ENCODE results near the gene CDH12.
"Not testable (repeated sequence)": the region's sequence is repeated elsewhere in the genome, so short reads cannot be mapped to it uniquely, and the experiment has no call there.

DNA sequence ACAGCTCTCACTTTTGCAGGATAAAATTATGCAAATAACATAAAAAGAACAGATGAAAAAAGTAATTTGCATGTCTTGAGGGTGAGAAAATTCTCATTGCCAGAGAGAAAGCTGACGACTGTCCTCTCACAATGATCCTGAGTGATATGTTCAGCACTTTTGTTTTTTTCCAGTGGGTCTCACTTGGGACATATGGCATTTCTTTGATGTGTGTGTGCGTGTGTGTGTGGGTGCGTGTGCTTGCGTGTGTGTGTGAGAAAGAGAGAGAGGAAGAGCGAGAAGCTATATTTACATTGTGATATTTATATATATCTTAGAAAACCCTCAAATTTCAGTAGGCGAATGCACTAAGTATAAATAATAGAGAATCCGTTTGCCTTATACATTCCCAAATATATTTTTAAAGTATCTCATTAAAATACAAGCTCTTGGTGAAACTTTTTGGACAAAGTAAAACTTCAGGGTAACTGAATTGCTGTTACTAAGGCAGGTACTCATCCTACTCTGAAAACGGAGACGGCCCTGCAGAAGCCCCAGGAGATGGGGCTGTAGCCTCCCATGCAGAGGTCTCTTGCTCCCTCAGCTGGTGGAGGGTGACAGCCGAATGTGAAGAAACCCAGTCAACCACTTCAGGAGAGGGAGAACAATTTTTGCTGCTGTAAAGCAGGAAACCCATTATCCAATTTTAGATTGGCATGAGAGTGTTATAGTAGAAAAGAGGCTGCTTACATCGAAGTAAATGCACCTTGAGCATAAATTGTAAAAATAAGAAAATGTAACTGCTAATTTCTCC lies 639.2 kb downstream of the CDH12 start:
- TF ChIP-seq, protein P1, sequence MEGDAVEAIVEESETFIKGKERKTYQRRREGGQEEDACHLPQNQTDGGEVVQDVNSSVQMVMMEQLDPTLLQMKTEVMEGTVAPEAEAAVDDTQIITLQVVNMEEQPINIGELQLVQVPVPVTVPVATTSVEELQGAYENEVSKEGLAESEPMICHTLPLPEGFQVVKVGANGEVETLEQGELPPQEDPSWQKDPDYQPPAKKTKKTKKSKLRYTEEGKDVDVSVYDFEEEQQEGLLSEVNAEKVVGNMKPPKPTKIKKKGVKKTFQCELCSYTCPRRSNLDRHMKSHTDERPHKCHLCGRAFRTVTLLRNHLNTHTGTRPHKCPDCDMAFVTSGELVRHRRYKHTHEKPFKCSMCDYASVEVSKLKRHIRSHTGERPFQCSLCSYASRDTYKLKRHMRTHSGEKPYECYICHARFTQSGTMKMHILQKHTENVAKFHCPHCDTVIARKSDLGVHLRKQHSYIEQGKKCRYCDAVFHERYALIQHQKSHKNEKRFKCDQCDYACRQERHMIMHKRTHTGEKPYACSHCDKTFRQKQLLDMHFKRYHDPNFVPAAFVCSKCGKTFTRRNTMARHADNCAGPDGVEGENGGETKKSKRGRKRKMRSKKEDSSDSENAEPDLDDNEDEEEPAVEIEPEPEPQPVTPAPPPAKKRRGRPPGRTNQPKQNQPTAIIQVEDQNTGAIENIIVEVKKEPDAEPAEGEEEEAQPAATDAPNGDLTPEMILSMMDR (IDR thresholded peaks at IDR 0.05; ENCODE audit: insufficient read depth, low read length, poor library complexity, severe bottlenecking), result not testable (repeated sequence)
- TF ChIP-seq EZH2phosphoT487 (conservative IDR thresholded peaks at IDR 0.05; ENCODE audit: low read length), result not testable (repeated sequence)
